ENCODE measurements around the gene MTCL3.

Gene MTCL3

GRCh38 chr6:127510876-127511275 is 8.3 kb downstream of the MTCL3 start:
- TF ChIP-seq CTCF (conservative IDR thresholded peaks at IDR 0.05; ENCODE audit: low read depth, low read length): no peak
- no peaks in the 10 kb centered on the region for H3K79me2 ChIP-seq (ENCODE audit: insufficient read depth, low read depth)
- H3K4me2 ChIP-seq: no peak overlapping the region
- H3K9ac ChIP-seq: no peak overlapping the region
- no peaks in the 10 kb centered on the region for H4K20me1 ChIP-seq (ENCODE audit: insufficient read depth)
- H3K27me3 ChIP-seq (ENCODE audit: insufficient read depth, low read depth): no peaks in the 10 kb centered on the region
- H3K4me1 ChIP-seq (ENCODE audit: low read depth, poor library complexity, severe bottlenecking): no peaks in the 10 kb centered on the region
- no peak overlapping the region for H3K4me3 ChIP-seq (IDR thresholded peaks at IDR 0.05; ENCODE audit: insufficient read depth, low read depth, low read length)
- no peaks in the 10 kb centered on the region for H3K36me3 ChIP-seq (ENCODE audit: insufficient read depth)
- H3K27ac ChIP-seq: no peak overlapping the region
- no peak overlapping the region for H2AFZ ChIP-seq (ENCODE audit: low read depth)

GRCh38 chr6:127506894-127507293 is 12.2 kb downstream of the MTCL3 start:
- no peaks in the 10 kb centered on the region for H3K36me3 ChIP-seq (ENCODE audit: insufficient read depth)
- no peak overlapping the region for H3K4me2 ChIP-seq
- H2AFZ ChIP-seq (ENCODE audit: low read depth): no peak overlapping the region
- H4K20me1 ChIP-seq (ENCODE audit: insufficient read depth): no peaks in the 10 kb centered on the region
- no peaks in the 10 kb centered on the region for H3K27me3 ChIP-seq (ENCODE audit: insufficient read depth, low read depth)
- H3K4me1 ChIP-seq (ENCODE audit: low read depth, poor library complexity, severe bottlenecking): no peaks in the 10 kb centered on the region
- no peak for TF ChIP-seq CTCF (conservative IDR thresholded peaks at IDR 0.05; ENCODE audit: low read depth, low read length)
- H3K9ac ChIP-seq: no peak overlapping the region
- no peaks in the 10 kb centered on the region for H3K79me2 ChIP-seq (ENCODE audit: insufficient read depth, low read depth)
- no peak overlapping the region for H3K4me3 ChIP-seq (IDR thresholded peaks at IDR 0.05; ENCODE audit: insufficient read depth, low read depth, low read length)
- H3K27ac ChIP-seq: no peak overlapping the region

- Histone ChIP-seq H4K20me1 (ENCODE audit: insufficient read depth) (no peaks in the 10 kb centered on the region), H2AFZ (ENCODE audit: low read depth) (no peak overlapping the region), H3K79me2 (ENCODE audit: insufficient read depth, low read depth) (no peaks in the 10 kb centered on the region), H3K36me3 (ENCODE audit: insufficient read depth) (no peaks in the 10 kb centered on the region), H3K27ac (no peak overlapping the region), H3K4me1 (ENCODE audit: low read depth, poor library complexity, severe bottlenecking) (no peaks in the 10 kb centered on the region), H3K4me2 (no peak overlapping the region), H3K9ac (no peak overlapping the region), H3K4me3 (IDR thresholded peaks at IDR 0.05; ENCODE audit: insufficient read depth, low read depth, low read length) (no peak overlapping the region), H3K27me3 (ENCODE audit: insufficient read depth, low read depth) (no peaks in the 10 kb centered on the region)
- no peak for TF ChIP-seq CTCF (conservative IDR thresholded peaks at IDR 0.05; ENCODE audit: low read depth, low read length)
Observed at GRCh38 chr6:127503022-127503421, 16.1 kb downstream of the MTCL3 start.

- Histone ChIP-seq H4K20me1 (ENCODE audit: insufficient read depth) (no peaks in the 10 kb centered on the region), H3K36me3 (ENCODE audit: insufficient read depth) (no peaks in the 10 kb centered on the region), H3K4me2 (no peak overlapping the region), H3K4me3 (IDR thresholded peaks at IDR 0.05; ENCODE audit: insufficient read depth, low read depth, low read length) (no peak overlapping the region), H3K79me2 (ENCODE audit: insufficient read depth, low read depth) (no peaks in the 10 kb centered on the region), H3K27ac (no peak overlapping the region), H3K4me1 (ENCODE audit: low read depth, poor library complexity, severe bottlenecking) (no peaks in the 10 kb centered on the region), H3K9ac (no peak overlapping the region), H2AFZ (ENCODE audit: low read depth) (no peak overlapping the region), H3K27me3 (ENCODE audit: insufficient read depth, low read depth) (no peaks in the 10 kb centered on the region)
- TF ChIP-seq CTCF (conservative IDR thresholded peaks at IDR 0.05; ENCODE audit: low read depth, low read length): no peak
Observed at GRCh38 chr6:127497410-127497809, 21.7 kb downstream of the MTCL3 start.

GRCh38 chr6:127496471-127496870 is 22.7 kb downstream of the MTCL3 start:
- H3K36me3 ChIP-seq (ENCODE audit: insufficient read depth): no peaks in the 10 kb centered on the region
- H3K4me3 ChIP-seq (IDR thresholded peaks at IDR 0.05; ENCODE audit: insufficient read depth, low read depth, low read length): no peak overlapping the region
- no peak overlapping the region for H2AFZ ChIP-seq (ENCODE audit: low read depth)
- H3K4me1 ChIP-seq (ENCODE audit: low read depth, poor library complexity, severe bottlenecking): no peaks in the 10 kb centered on the region
- TF ChIP-seq CTCF (conservative IDR thresholded peaks at IDR 0.05; ENCODE audit: low read depth, low read length): no peak
- no peak overlapping the region for H3K4me2 ChIP-seq
- H3K79me2 ChIP-seq (ENCODE audit: insufficient read depth, low read depth): no peaks in the 10 kb centered on the region
- no peaks in the 10 kb centered on the region for H4K20me1 ChIP-seq (ENCODE audit: insufficient read depth)
- no peaks in the 10 kb centered on the region for H3K27me3 ChIP-seq (ENCODE audit: insufficient read depth, low read depth)
- no peak overlapping the region for H3K27ac ChIP-seq
- no peak overlapping the region for H3K9ac ChIP-seq

All from KMS-11 (cell line).